Neural cell (in vitro differentiated cells): Measurements from ENCODE around the gene TMEM187. TPM values are rescaled to one million over a fixed set of nuclear protein-coding genes. Genes with fewer than 3 reads are reported as not detected.

Experiments
- H2AFZ ChIP-seq: fragments of 200-600, 300-800 bp; sonication (generic), shearing (Covaris generic); 2 replicates; pipeline ENCODE4 v1.6.0; 2014; ENCODE audit warnings: low read depth, mild to moderate bottlenecking, antibody characterized with exemption, low read length, moderate library complexity
- H3F3A ChIP-seq: fragments of 200-600 bp; shearing (Covaris generic); 2 replicates; pipeline ENCODE4 v1.6.1; 2016; ENCODE audit warnings: mild to moderate bottlenecking, moderate library complexity, mixed read lengths, antibody characterized with exemption, low read length; ENCODE audit not compliant: insufficient read depth, poor library complexity, severe bottlenecking
- H3K27ac ChIP-seq: fragments of 200-600, 300-800 bp; sonication (generic), shearing (Covaris generic); 2 replicates; pipeline ENCODE4 v1.5.1; 2014; ENCODE audit warnings: mild to moderate bottlenecking, low read length, moderate library complexity
- H3K27me3 ChIP-seq: fragments of 300-800, 200-600 bp; sonication (generic), shearing (Covaris generic); 2 replicates; pipeline ENCODE4 v1.6.0; 2014; ENCODE audit warnings: mild to moderate bottlenecking, low read depth, low read length, moderate library complexity; ENCODE audit not compliant: insufficient read depth
- H3K36me3 ChIP-seq: fragments of 300-800, 200-600 bp; sonication (generic), shearing (Covaris generic); 2 replicates; pipeline ENCODE4 v1.5.1; 2014; ENCODE audit warnings: mild to moderate bottlenecking, antibody characterized with exemption, low read length, moderate library complexity; ENCODE audit not compliant: insufficient read depth
- H3K4me2 ChIP-seq: fragments of 300-800, 200-600 bp; sonication (generic), shearing (Covaris generic); 2 replicates; pipeline ENCODE4 v1.6.0; 2014; ENCODE audit warnings: mild to moderate bottlenecking, low read length
- H3K4me3 ChIP-seq: fragments of 300-800, 200-600 bp; sonication (generic), shearing (Covaris generic); 2 replicates; pipeline ENCODE4 v1.5.1; 2014; ENCODE audit warnings: mild to moderate bottlenecking, low read length, moderate library complexity
- H3K79me2 ChIP-seq: fragments of 200-600 bp; shearing (Covaris generic); replicated peaks from 2 replicates; pipeline ENCODE4 v1.6.0; 2014; ENCODE audit warnings: mild to moderate bottlenecking, low read length, moderate library complexity; ENCODE audit not compliant: insufficient read depth
- H3K9ac ChIP-seq: fragments of 300-800, 200-600 bp; sonication (generic), shearing (Covaris generic); 2 replicates; pipeline ENCODE4 v1.6.1; 2016; ENCODE audit warnings: mild to moderate bottlenecking, low read length, mixed read lengths
- H3K9me2 ChIP-seq: fragments of 200-600 bp; shearing (Covaris generic); 2 replicates; pipeline ENCODE4 v1.6.1; 2016; ENCODE audit warnings: mild to moderate bottlenecking, low read length, mixed read lengths; ENCODE audit not compliant: insufficient read depth
- H3K9me3 ChIP-seq: fragments of 200-600, 300-800 bp; sonication (generic), shearing (Covaris generic); 2 replicates; pipeline ENCODE4 v1.6.1; 2016; ENCODE audit warnings: mild to moderate bottlenecking, mixed run types, low read length, moderate library complexity, mixed read lengths
- H4K20me1 ChIP-seq: fragments of 200-600 bp; shearing (Covaris generic); 2 replicates; pipeline ENCODE4 v1.6.1; 2016; ENCODE audit warnings: mild to moderate bottlenecking, mixed run types; ENCODE audit not compliant: insufficient read depth
- CTCF ChIP-seq: fragments of 450-650 bp; IDR thresholded peaks from 2 replicates; pipeline ENCODE4 v1.5.1; 2014; ENCODE audit warnings: antibody characterized with exemption, mild to moderate bottlenecking, moderate library complexity; ENCODE audit not compliant: poor library complexity, severe bottlenecking
- EP300 ChIP-seq: fragments of 450-650 bp; conservative IDR thresholded peaks from 2 replicates; pipeline ENCODE4 v1.6.1; 2014; ENCODE audit warnings: antibody characterized with exemption, mild to moderate bottlenecking, moderate library complexity; ENCODE audit not compliant: poor library complexity, severe bottlenecking
- EZH2 ChIP-seq: fragments of 200-600, 300-800 bp; shearing (Covaris generic), sonication (generic); IDR thresholded peaks from 2 replicates; pipeline ENCODE4 v1.6.1; 2014; ENCODE audit warnings: antibody characterized with exemption, low read length, borderline replicate concordance, mild to moderate bottlenecking; ENCODE audit not compliant: insufficient read depth, poor library complexity, severe bottlenecking
- MXI1 ChIP-seq: fragments of 450-650 bp; conservative IDR thresholded peaks from 2 replicates; pipeline ENCODE4 v1.6.1; 2014; ENCODE audit warnings: antibody characterized with exemption, mild to moderate bottlenecking; ENCODE audit not compliant: poor library complexity, severe bottlenecking
- POLR2AphosphoS5 ChIP-seq: IDR thresholded peaks from 2 replicates; pipeline ENCODE4 v1.6.1; 2012
- RAD21 ChIP-seq: fragments of 450-650 bp; conservative IDR thresholded peaks from 2 replicates; pipeline ENCODE4 v1.6.1; 2014; ENCODE audit warnings: antibody characterized with exemption, mild to moderate bottlenecking, moderate library complexity
- SMC3 ChIP-seq: fragments of 450-650 bp; conservative IDR thresholded peaks from 2 replicates; pipeline ENCODE4 v1.6.1; 2014; ENCODE audit warnings: antibody characterized with exemption, mild to moderate bottlenecking, moderate library complexity; ENCODE audit not compliant: poor library complexity
- TAF1 ChIP-seq: IDR thresholded peaks from 2 replicates; pipeline ENCODE4 v1.6.1; 2012; ENCODE audit warnings: low read depth
- polyA plus RNA-seq: library from polyadenylated mRNA; depleted of rRNA; stranded (reverse); fragments of >200 nt; gene quantifications from 2 replicates; pipeline ENCODE4 v1.2.3, GENCODE V29; 2014
- TF ChIP-seq, protein P1 (sequence below): IDR thresholded peaks from 2 replicates; pipeline ENCODE4 v1.6.1; 2012; ENCODE audit warnings: borderline replicate concordance

The TMEM187 gene
- polyA plus RNA-seq, 1 donor from 2014 or later = 5.2 TPM

GRCh38 chrX:153957224-153957623 is 15.3 kb upstream of the TMEM187 start:
- Histone ChIP-seq H3K9ac (no peak overlapping the region), H3K9me3 (no peaks in the 10 kb centered on the region), H3K79me2 (no peaks in the 10 kb centered on the region), H3K4me2 (no peak overlapping the region), H3K9me2 (no peaks in the 10 kb centered on the region), H3K27ac (no peak overlapping the region), H3K4me3 (no peak overlapping the region), H2AFZ (no peak overlapping the region), H3K27me3 (no peaks in the 10 kb centered on the region), H4K20me1 (no peaks in the 10 kb centered on the region), H3F3A (no peaks in the 10 kb centered on the region), H3K36me3 (no peaks in the 10 kb centered on the region)
- no peak for TF ChIP-seq RAD21
- no peak for TF ChIP-seq POLR2AphosphoS5
- TF ChIP-seq MXI1 = no peak
- TF ChIP-seq, protein P1, sequence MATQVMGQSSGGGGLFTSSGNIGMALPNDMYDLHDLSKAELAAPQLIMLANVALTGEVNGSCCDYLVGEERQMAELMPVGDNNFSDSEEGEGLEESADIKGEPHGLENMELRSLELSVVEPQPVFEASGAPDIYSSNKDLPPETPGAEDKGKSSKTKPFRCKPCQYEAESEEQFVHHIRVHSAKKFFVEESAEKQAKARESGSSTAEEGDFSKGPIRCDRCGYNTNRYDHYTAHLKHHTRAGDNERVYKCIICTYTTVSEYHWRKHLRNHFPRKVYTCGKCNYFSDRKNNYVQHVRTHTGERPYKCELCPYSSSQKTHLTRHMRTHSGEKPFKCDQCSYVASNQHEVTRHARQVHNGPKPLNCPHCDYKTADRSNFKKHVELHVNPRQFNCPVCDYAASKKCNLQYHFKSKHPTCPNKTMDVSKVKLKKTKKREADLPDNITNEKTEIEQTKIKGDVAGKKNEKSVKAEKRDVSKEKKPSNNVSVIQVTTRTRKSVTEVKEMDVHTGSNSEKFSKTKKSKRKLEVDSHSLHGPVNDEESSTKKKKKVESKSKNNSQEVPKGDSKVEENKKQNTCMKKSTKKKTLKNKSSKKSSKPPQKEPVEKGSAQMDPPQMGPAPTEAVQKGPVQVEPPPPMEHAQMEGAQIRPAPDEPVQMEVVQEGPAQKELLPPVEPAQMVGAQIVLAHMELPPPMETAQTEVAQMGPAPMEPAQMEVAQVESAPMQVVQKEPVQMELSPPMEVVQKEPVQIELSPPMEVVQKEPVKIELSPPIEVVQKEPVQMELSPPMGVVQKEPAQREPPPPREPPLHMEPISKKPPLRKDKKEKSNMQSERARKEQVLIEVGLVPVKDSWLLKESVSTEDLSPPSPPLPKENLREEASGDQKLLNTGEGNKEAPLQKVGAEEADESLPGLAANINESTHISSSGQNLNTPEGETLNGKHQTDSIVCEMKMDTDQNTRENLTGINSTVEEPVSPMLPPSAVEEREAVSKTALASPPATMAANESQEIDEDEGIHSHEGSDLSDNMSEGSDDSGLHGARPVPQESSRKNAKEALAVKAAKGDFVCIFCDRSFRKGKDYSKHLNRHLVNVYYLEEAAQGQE = no peak
- no peak for TF ChIP-seq EP300
- no peak for TF ChIP-seq EZH2
- TF ChIP-seq CTCF = no peak
- no peak for TF ChIP-seq TAF1
- no peak for TF ChIP-seq SMC3

GRCh38 chrX:153958605-153959004 is 13.9 kb upstream of the TMEM187 start:
- Histone ChIP-seq H3F3A (no peaks in the 10 kb centered on the region), H2AFZ (no peak overlapping the region), H3K27me3 (no peaks in the 10 kb centered on the region), H3K9me2 (no peaks in the 10 kb centered on the region), H3K36me3 (no peaks in the 10 kb centered on the region), H3K9me3 (no peaks in the 10 kb centered on the region), H3K4me3 (no peak overlapping the region), H4K20me1 (no peaks in the 10 kb centered on the region), H3K27ac (no peak overlapping the region), H3K4me2 (no peak overlapping the region), H3K9ac (no peak overlapping the region), H3K79me2 (no peaks in the 10 kb centered on the region)
- TF ChIP-seq, protein P1 = no peak
- TF ChIP-seq RAD21 (no peak), CTCF (no peak)
